Measurements from ENCODE around the gene PHYHIPL.
A peak's percentile ranks its signal among the peaks of the same experiment; 100 is the strongest.
"Not testable (repeated sequence)": the region's sequence is repeated elsewhere in the genome, so short reads cannot be mapped to it uniquely, and the experiment has no call there.

PHYHIPL gene

GRCh38 chr10:59206204-59206720 is 29.8 kb downstream of the PHYHIPL start:
- DNase-seq (ENCODE audit: low spot score), result no peak

GRCh38 chr10:59212301-59212798 is 35.9 kb downstream of the PHYHIPL start:
- no peak for DNase-seq (ENCODE audit: low spot score)

- DNase-seq (ENCODE audit: low spot score), result no peak
These were observed 37.7 kb downstream of the PHYHIPL start for GRCh38 chr10:59214160-59214559.

- DNase-seq (ENCODE audit: low spot score), result no peak
These were observed 39.9 kb downstream of the PHYHIPL start for GRCh38 chr10:59216178-59216869.

GRCh38 chr10:59222788-59223187 is 46.3 kb downstream of the PHYHIPL start:
- DNase-seq (ENCODE audit: low spot score), result no peak

GRCh38 chr10:59223597-59223996 is 47.2 kb downstream of the PHYHIPL start:
- DNase-seq (ENCODE audit: low spot score), result not testable (repeated sequence)

GRCh38 chr10:59225211-59225610 is 48.8 kb downstream of the PHYHIPL start:
- no peak for DNase-seq (ENCODE audit: low spot score)

- DNase-seq (ENCODE audit: low spot score), result peak; percentile 50
These were observed 50.8 kb downstream of the PHYHIPL start for GRCh38 chr10:59227136-59227673.

GRCh38 chr10:59229441-59229840 is 53.0 kb downstream of the PHYHIPL start:
- DNase-seq (ENCODE audit: low spot score), result no peak

GRCh38 chr10:59234194-59234593 is 57.8 kb downstream of the PHYHIPL start:
- DNase-seq (ENCODE audit: low spot score), result no peak

GRCh38 chr10:59234816-59235429 is 58.5 kb downstream of the PHYHIPL start:
- DNase-seq (ENCODE audit: low spot score), result peak; percentile 63

- no peak for DNase-seq (ENCODE audit: low spot score)
These were observed 59.7 kb downstream of the PHYHIPL start for GRCh38 chr10:59236064-59236697.

- no peak for DNase-seq (ENCODE audit: low spot score)
These were observed 61.3 kb downstream of the PHYHIPL start for GRCh38 chr10:59237775-59238174.

GRCh38 chr10:59239108-59239507 is 62.7 kb downstream of the PHYHIPL start:
- DNase-seq (ENCODE audit: low spot score), result not testable (repeated sequence)

- DNase-seq (ENCODE audit: low spot score), result peak; percentile 72
These were observed 64.2 kb downstream of the PHYHIPL start for GRCh38 chr10:59240582-59241183.

- DNase-seq (ENCODE audit: low spot score), result no peak
These were observed 65.6 kb downstream of the PHYHIPL start for GRCh38 chr10:59242057-59242456.

- DNase-seq (ENCODE audit: low spot score), result no peak
These were observed 66.5 kb downstream of the PHYHIPL start for GRCh38 chr10:59242991-59243390.

- DNase-seq (ENCODE audit: low spot score), result no peak
These were observed 67.3 kb downstream of the PHYHIPL start for GRCh38 chr10:59243611-59244195.

GRCh38 chr10:59244871-59245270 is 68.4 kb downstream of the PHYHIPL start:
- DNase-seq (ENCODE audit: low spot score), result no peak

- no peak for DNase-seq (ENCODE audit: low spot score)
These were observed 69.2 kb downstream of the PHYHIPL start for GRCh38 chr10:59245686-59246085.

- DNase-seq (ENCODE audit: low spot score), result no peak
These were observed 76.0 kb downstream of the PHYHIPL start for GRCh38 chr10:59252491-59252890.

GRCh38 chr10:59255463-59255862 is 79.0 kb downstream of the PHYHIPL start:
- no peak for DNase-seq (ENCODE audit: low spot score)
